Kidney (tissue), 14 donors: ENCODE measurements around the gene CCDC80. TPM values are rescaled to one million over a fixed set of nuclear protein-coding genes. Genes with fewer than 3 reads are reported as not detected.
A peak's percentile ranks its signal among the peaks of the same experiment; 100 is the strongest.

Experiments
- DNase-seq, 5 donors: peaks; one replicate each; pipeline ENCODE4 v3.0.0-alpha.2; 2013 to 2020
- FAIRE-seq: peaks from 2 replicates; lab custom pipeline; 2012; peaks lifted over from hg19 to GRCh38; lab: Jason Lieb, UNC
- H3K27ac ChIP-seq, 2 donors: one replicate each; pipeline ENCODE4 v1.7.0; 2013; ENCODE audit warnings: low read depth in 2 of 2, low read length in 2 of 2, inconsistent platforms in 1 of 2
- H3K27me3 ChIP-seq: one replicate; pipeline ENCODE4 v1.7.1; 2013; ENCODE audit warnings: low read length, inconsistent platforms; ENCODE audit not compliant: control insufficient read depth, insufficient read depth
- H3K36me3 ChIP-seq, 3 donors: one replicate each; pipeline versions ENCODE4 v1.7.0 to v1.7.1; 2013; ENCODE audit warnings: low read length in 3 of 3, control low read depth in 1 of 3, inconsistent platforms in 1 of 3; ENCODE audit not compliant: insufficient read depth in 3 of 3, control insufficient read depth in 2 of 3
- H3K4me1 ChIP-seq, 3 donors: one replicate each; pipeline versions ENCODE4 v1.7.0 to v1.7.1; 2013; ENCODE audit warnings: low read length in 3 of 3, inconsistent platforms in 1 of 3, low read depth in 1 of 3; ENCODE audit not compliant: control insufficient read depth in 2 of 3, insufficient read depth in 2 of 3
- H3K4me3 ChIP-seq, 3 donors: one replicate each; pipeline versions ENCODE4 v1.7.0 to v1.8.1; 2013; ENCODE audit warnings: low read length in 3 of 3, control low read depth in 1 of 3, inconsistent platforms in 1 of 3
- H3K9ac ChIP-seq, 3 donors: one replicate each; pipeline versions ENCODE4 v1.7.0 to v1.7.1; 2013; ENCODE audit warnings: low read length in 3 of 3, control low read depth in 1 of 3, inconsistent platforms in 1 of 3
- H3K9me3 ChIP-seq, 3 donors: one replicate each; pipeline versions ENCODE4 v1.7.0 to v1.7.1; 2013; ENCODE audit warnings: low read length in 3 of 3, control low read depth in 1 of 3, inconsistent platforms in 1 of 3; ENCODE audit not compliant: control insufficient read depth in 2 of 3, insufficient read depth in 1 of 3
- CTCF ChIP-seq: IDR thresholded peaks from 3 replicates; pipeline ENCODE4 v1.5.1; 2012; ENCODE audit warnings: mild to moderate bottlenecking, moderate library complexity, borderline replicate concordance; ENCODE audit not compliant: insufficient read depth; ENCODE audit errors: extremely low read depth
- intact Hi-C: fragments of 100-400 bp; cut with DNase I; formaldehyde crosslinking; loops from one replicate; pipeline ENCODE4 v1.11.1; 2022
- polyA plus RNA-seq: library from polyadenylated mRNA; stranded (reverse); fragments of 350-450 nt; fragmentation: Illumina TruSeq; extraction: RNeasy Lipid Tissue Mini Kit (QIAGEN cat#74804); gene quantifications from one replicate; pipeline ENCODE4 v1.2.3, GENCODE V29; 2014; ENCODE audit warnings: low read depth, low replicate concordance; ENCODE audit not compliant: insufficient read depth
- total RNA-seq: library from RNA; stranded (reverse); fragmentation: NEBNext Ultra II Directional; extraction: Animal tissue kit (Norgen Biotek cat#: 25700); gene quantifications from one replicate; pipeline ENCODE4 v1.2.1, GENCODE V29; 2021
- donor health status: control.
- donor health status: control.
- donor health status: control.
- donor health status: control.
- donor health status: control.
- donor health status: DM: yes; HTN: yes; CAD: no.
- donor health status: Normal renal cell carcinoma (clear cell type).

CCDC80 gene
- total and polyA plus RNA-seq, 2 donors from 2014 or later, result 12.0 to 57.5 TPM

- no peaks in the 10 kb centered on the region for H3K36me3 ChIP-seq
- FAIRE-seq (no peak), DNase-seq (no peak)
- no peak overlapping the region for H3K9ac ChIP-seq
- no peaks in the 10 kb centered on the region for H3K9me3 ChIP-seq
- H3K4me3 ChIP-seq, result no peak overlapping the region
- intact Hi-C loops, result no loop called here
- no peaks in the 10 kb centered on the region for H3K4me1 ChIP-seq
- no peak overlapping the region for H3K27ac ChIP-seq
- H3K27me3 ChIP-seq, result no peaks in the 10 kb centered on the region
- no peak for TF ChIP-seq CTCF
Observed at GRCh38 chr3:112675943-112676535, 35.1 kb upstream of the CCDC80 start.

GRCh38 chr3:112675349-112675748, 34.4 kb upstream of the CCDC80 start:
- H3K4me1 ChIP-seq, result no peaks in the 10 kb centered on the region
- FAIRE-seq, result no peak
- no peaks in the 10 kb centered on the region for H3K27me3 ChIP-seq
- intact Hi-C loops, result no loop called here
- no peak overlapping the region for H3K4me3 ChIP-seq
- no peak overlapping the region for H3K27ac ChIP-seq
- DNase-seq, result peak in 1 of 5 donors; percentile 33
- TF ChIP-seq CTCF, result no peak
- no peaks in the 10 kb centered on the region for H3K9me3 ChIP-seq
- H3K36me3 ChIP-seq, result no peaks in the 10 kb centered on the region
- H3K9ac ChIP-seq, result no peak overlapping the region

GRCh38 chr3:112672716-112673541, 32.0 kb upstream of the CCDC80 start:
- Histone ChIP-seq H3K27ac (no peak overlapping the region), H3K4me3 (no peak overlapping the region)

More at GRCh38 chr3:112672716-112673541, 32.0 kb upstream of the CCDC80 start:
- FAIRE-seq (no peak), DNase-seq (no peak)
- intact Hi-C loops, result no loop called here
- H3K4me1 ChIP-seq, result no peaks in the 10 kb centered on the region
- no peak overlapping the region for H3K9ac ChIP-seq
- H3K36me3 ChIP-seq, result no peaks in the 10 kb centered on the region
- TF ChIP-seq CTCF, result no peak
- H3K27me3 ChIP-seq, result no peaks in the 10 kb centered on the region
- H3K9me3 ChIP-seq, result no peaks in the 10 kb centered on the region
